GM21723 (cell line): Measurements from ENCODE around the gene ATP6V0E1.
"Not testable (repeated sequence)": the region's sequence is repeated elsewhere in the genome, so short reads cannot be mapped to it uniquely, and the experiment has no call there.

ENCODE experiments used
- ATAC-seq: cut with Tn5 transposase; IDR thresholded peaks from one replicate; pipeline ENCODE4 v1.9.1; 2021; ENCODE audit warnings: mild to moderate bottlenecking, moderate library complexity; ENCODE audit not compliant: unreplicated experiment

Gene ATP6V0E1

DNA sequence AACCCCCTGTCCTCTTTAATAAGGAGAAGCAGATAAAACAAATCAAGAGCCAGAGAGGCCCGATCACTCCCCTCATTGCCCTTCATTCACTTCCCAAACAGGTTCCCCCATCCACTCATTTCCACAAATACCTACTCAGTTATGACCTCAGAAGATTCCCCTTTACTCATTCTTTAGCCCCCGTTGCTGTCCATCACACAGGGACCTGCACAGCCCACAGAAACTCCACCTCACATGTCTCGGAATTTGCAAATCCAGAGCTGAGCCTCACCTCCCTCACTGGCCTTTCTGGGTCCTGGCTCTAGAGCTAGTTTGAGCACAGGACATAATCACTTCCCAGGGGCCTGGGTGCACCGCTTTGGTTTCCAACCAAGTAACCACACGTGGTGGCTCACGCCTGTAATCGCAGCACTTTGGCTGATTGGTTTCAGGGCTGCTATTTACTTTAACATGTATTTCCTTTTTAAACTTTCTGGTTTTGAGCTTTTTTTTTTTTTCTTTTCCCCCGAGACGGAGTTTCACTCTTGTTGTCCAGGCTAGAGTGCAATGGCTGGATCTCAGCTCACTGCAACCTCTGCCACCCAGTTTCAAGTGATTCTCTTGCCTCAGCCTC, 17.8 kb downstream of the ATP6V0E1 start:
- peak; percentile 69 for ATAC-seq

DNA sequence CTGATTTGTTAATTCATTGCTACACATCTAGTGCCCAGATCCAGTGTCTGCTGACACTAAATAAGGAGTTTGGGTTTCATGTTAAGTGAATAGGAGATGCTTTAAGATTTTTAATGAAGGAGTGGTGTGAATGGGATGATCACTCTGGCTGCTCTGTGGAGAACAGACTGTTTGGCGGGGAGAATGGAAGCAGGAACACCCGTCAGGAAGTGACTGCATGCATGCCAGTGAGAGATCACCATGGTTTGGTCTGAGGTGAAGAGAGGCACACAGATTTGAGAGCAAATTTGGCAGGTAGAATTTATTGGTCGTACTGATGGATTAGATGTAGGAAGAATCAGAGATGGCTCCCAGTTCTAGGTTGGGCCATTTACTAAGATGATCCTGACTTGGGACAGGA, 19.8 kb downstream of the ATP6V0E1 start:
- ATAC-seq = no peak

DNA sequence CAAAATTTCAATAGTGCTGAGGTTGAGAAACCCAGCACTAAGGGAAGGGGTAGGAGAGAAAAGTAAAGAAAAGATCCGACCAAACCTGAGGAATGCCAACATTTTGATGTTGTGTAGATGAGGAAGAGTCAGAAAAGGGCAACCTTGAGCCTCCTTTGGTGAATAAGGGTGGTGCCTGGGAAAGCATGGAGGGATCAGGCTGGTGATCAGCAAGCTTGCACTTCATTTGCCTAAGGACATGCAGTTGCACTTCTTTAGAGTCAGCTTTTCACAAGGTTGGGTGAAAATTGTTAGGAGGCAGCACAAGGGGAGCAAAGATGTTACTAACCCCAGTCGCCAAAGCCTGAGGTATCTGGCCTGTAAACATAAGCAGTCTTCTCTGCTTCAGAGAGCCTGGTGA, 20.4 kb downstream of the ATP6V0E1 start:
- no peak for ATAC-seq

DNA sequence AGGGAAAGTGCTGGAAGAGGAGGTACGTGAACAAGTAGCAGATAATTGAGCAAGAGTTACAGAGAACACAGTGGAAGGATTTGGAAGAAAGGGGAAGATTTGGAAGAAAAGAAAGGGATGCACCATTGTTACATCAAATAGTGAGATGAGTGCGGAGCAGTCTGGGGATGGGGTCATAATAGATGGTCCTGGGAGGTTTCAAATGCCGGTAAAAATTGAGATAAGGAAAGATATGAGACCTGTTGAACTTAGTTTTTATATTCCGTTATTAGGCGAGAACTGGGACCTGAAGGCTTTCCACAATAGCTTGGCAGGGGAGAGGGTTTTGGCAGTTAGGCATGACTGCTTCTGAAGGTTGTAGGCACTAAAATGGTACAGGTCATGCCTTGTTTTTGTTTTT, 20.9 kb downstream of the ATP6V0E1 start:
- no peak for ATAC-seq

DNA sequence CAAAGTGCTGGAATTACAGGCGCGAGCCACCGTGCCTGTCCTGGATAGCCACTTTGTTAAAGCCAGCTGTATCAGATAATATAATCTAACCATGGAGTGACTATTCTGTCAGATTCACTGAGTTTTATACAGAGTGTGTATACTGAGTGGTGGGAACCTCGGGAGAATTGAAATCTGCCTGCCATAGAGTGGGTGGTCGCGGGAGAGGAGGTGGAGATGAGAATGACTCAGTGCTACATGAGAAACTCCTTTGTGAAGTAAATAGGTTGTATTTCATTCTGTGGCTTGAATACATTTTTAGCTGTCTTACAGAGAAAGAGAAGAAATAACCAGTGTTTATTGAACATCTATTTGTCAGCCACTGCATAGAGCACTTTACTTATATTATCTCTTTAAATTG, 26.4 kb downstream of the ATP6V0E1 start:
- ATAC-seq = no peak

DNA sequence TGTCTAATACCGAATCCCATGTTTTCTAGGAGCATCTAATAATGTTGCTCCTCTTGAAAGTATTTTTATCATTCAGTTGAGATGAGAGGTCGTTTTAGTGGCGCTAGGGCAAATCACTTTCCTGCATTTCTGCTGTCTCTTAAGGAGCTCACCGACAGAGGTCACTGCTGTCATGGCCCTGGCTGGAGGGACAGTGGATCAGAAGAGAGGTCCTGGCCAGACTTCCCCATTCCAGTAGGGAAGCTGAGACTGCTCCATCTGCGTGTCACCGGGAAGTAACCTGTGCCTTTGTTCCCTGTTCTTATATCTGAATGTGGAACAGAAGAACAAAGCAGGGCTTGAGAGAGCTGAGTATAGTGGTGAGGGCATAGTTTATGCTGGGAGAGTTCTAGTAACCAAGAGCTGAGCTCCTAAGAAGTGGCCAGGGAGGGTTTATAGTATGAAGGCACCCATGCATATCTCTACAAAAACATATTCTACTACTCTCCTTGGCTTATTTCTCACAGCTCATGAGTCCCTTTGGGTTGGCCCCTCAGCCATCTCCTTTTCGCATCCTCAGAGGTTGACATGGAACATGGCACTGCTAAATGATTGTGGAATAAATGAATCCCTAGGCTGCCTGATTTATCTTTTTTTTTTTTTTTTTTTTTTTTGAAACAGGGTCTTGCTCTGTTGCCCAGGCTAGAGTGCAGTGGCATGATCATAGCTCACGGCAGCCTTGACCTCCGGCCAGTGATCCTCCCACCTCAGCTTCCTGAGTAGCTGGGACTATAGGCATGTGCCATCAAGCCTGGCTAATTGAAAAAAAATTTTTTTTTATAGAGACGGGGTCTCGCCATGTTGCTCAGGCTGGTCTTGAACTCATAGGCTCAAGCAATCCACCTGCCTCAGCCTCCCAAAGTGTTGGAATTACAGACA, 27.2 kb downstream of the ATP6V0E1 start:
- no peak for ATAC-seq

DNA sequence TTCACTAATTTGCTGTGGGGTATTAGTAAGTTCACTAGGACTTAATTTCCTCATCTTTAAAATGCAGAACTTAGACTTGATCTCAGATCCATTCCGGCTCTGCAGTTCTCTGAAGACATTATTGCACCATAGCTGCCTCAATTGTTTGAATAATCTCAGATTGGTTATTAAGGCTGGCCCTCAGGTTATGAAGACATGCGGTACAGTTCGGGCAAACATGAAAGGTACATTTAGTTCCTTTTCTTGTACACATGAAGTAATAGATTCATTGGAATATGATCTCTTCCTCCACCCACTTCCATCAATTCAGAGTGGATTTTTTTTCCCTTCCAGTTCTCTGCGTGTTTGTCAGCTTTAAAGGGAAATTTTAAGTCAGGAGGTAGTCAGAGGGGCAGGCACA, 28.0 kb downstream of the ATP6V0E1 start:
- ATAC-seq = no peak

DNA sequence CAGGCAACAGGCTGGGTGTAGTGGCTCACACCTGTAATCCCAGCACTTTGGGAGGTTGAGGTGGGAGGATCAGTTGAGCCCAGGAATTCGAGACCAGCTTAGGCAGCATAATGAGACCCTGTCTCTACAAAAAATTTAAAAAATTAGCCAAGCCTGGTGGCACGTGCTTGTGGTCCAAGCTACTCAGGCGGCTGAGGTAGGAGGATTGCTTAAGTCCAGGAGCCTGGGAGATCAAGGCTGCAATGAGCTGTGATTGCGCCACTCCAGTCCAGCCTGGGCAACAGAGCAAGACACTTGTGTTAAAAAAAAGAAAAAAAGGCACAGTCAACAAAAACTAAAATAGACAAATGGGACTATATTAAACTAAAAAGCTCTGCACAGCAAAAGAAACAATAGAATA, 29.3 kb downstream of the ATP6V0E1 start:
- no peak for ATAC-seq

DNA sequence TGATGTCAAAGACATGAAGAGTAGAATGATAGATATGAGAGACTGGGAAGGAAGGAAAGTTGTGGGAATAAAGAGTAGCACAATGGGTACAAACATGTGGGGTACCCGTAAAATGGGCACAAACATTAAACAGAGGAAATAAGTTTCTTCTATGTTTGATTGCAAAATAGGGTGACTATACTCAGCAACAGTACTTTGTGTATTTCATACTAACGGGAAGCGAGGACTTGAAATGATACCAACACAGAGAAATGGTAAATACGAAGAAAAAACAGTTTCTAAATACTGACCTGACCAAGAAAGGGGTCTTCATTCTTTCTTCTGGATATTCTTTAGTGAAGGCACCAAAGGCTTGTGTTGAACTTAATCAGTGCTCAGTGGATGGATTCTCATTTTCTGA, 31.1 kb downstream of the ATP6V0E1 start:
- ATAC-seq = no peak

DNA sequence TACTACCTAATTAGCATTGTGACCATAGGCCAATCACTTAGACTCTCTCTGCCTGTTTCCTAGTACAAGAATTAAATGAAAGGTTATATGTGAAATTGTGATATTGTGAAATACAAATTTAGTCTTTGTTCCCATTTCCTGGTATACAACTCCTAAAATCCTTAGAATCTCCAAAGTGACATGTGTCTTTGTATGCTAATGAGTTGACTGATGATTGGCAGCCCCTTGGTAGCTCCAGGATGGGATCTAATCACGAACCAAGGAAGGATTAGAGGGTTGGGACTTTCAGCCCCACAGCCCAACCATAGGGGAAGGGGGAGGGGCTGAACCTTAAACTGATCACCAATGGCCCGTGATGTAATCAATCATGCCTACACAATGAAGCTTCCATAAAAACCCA, 31.6 kb downstream of the ATP6V0E1 start:
- no peak for ATAC-seq

DNA sequence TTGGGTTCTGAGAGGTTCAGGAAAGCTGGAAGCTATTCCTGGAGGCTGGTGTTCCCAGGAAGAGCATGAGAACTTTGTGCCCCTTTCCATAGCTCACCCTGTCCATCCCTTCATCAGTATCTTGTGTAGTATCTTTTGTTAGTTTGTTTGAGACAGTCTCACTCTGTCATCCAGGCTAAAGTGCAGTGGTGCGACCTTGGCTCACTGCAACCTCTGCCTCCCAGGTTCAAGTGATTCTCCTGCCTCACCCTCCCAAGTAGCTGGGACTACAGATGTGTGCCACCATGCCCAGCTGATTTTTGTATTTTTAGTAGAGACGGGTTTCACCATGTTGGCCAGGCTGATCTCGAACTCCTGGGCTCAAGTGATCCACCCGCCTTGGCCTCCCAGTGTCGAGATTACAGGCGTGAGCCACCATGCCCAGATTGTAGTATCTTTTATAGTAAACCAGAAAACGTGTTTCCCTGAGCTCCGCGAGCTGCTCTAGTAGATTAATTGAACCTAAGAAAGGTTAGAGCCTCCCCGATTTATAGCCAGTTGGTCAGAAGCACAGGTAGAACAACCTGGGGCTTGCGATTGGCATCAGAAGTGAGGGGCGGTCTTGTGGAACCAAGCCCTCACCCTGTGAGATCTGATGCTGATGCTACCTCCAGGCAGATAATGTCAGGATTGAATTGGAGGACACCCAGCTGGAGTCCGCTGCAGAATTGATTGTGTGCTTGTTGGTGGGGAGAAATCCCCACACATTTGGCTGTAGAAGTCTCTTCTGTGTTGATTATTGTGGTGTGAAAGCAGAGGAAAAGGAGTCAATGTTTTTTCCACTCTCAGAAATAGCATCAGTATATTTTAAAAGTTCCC, 32.3 kb downstream of the ATP6V0E1 start:
- no peak for ATAC-seq

DNA sequence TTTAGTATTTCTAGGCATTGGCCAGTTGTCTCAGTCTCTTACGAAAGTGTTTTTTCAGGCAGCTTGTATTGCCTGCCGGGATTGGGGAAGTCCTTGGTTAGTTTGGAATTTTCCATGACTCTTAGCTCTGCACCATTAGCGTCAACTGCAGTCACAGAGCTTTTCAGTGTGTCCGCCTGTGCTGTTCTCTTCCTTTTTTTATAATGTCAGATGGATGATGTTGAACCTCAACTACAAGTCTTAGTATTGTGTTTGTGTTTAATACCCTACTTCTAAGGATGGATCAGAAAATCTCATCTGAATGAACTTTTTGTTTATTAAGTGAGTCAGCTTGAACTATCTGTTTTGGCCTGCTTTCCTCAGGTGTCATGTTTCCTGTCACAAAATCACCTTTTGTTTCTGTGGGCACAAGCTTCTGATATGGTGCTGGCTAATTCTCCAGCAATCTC, 33.1 kb downstream of the ATP6V0E1 start:
- no peak for ATAC-seq

DNA sequence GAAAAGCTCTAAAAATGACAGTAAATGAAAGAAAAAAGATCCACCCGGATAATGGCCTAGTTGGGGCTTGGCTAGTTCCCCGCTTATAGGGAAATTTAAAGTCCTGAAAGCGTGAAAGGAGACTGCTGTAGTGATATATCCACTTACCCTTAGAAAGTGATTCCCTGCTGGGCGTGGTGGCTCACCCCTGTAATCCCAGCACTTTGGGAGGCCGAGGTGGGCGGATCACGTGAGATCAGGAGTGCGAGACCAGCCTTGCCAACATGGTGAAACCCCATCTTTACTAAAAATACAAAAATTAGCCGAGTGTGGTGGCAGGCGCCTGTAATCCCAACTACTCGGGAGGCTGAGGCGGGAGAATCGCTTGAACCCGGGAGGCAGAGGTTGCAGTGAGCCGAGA, 33.5 kb downstream of the ATP6V0E1 start:
- not testable (repeated sequence) for ATAC-seq

DNA sequence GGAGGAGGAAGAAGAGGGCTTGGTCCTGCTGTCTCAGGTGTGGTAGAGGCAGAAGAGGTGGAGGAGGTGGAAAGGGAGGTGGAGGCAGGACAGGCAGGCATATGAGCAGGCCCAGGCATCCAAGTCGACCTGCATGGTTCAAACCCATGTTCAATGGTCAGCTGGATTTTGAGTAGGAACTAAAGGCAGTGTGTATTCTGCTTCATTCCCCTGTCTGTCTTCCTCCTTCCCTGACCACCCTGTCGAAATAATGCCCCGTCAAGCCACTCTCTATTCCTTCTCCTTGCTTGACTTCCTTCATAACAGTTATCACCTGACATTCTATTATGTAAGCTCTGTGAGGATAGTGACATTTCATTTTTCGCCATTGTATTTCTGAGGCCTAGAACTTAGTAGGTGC, 34.8 kb downstream of the ATP6V0E1 start:
- no peak for ATAC-seq

DNA sequence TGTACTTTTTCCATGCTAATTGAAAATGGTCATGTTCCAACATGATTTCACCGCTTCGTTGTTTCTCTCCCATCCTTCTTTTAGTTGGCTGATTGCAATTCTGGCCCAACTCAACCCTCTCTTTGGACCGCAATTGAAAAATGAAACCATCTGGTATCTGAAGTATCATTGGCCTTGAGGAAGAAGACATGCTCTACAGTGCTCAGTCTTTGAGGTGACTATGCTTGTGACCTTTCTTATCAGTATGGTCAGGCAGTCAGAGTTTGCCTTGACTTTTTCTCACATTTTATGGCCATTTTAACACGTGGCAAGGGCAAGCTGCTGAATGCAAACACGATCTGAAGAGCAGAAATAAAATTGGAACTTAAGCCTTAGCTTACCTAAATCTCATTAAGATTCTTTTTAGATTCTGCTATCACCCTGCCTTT, 36.6 kb downstream of the ATP6V0E1 start:
- no peak for ATAC-seq

DNA sequence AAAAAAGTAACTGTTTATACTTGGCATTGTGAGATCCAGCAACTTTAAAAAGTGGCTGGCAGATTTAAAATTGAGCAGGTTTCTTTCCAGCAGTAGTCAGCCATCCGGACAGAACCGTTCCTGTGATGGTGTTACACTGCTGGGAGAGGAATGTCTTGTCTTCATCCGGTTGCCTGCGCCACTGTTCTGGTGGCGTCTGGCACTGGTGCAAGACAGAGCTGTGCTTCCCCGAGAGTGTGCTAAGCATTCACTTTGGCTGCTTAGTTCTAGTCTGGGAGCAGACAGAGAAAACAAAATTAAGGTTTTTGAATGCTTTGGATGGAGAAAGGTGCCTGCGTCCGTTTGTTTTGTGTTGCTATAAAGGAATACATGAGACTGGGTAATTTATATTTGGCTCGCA, 37.1 kb downstream of the ATP6V0E1 start:
- ATAC-seq = no peak

DNA sequence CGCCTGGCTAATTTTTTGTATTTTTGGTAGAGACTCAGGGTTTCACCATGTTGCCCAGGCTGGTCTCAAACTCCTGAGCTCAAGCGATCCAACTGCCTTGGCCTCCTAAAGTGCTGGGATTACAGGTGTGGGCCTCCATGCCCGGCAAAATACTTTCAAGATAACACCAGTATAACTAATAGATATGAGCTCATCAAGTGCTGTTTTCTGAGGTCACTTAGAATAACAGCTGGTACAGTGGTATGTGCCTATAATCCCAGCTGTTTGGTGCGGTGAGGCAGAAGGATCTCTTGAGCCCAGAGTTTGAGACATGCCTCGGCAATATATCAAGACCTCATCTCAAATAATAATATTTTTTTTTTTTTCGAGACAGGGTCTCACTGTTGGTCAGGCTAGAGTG, 42.1 kb downstream of the ATP6V0E1 start:
- no peak for ATAC-seq

DNA sequence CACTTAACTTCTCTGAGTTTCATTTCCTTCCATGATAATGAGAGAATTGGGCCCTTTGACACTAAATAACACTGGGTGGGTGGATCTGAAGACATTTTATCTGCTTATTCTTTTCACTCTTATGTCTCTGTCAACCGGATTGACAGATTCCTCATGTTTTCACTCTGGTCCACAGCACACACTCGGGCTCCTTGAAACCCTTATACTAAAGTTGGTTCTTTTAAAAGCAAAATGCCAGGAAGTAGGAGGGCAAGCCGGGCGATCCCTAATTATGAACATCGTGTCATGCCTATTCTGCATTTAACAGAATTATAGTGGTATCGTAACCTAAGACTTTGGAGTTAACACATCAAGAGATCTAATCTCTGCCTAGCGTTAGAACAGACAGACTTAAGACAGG, 44.3 kb downstream of the ATP6V0E1 start:
- no peak for ATAC-seq

DNA sequence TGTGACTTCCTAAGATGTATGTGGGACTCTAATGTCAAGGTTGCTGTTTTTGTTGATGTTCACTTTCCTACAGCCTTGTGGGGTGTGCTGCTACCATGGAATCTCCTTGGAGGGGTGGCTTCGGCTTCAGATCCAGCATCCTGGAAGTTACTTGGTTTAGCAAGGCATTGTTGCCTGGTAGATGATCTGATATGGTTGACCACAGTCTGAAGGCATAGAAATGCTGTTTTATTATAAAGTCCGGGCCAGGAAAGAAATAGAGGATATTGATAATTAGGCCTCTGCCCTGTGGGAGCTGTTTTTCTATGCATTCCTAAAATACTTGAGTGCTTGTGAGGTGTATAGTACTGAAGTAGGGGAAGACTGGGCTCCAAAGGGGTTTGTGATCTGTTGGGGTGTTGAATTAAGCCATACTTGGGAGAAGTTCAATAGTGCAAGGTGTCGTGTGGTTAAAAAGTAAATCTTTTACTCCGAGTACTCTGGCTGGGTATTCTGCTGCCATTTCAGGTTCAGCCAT, 45.3 kb downstream of the ATP6V0E1 start:
- no peak for ATAC-seq

DNA sequence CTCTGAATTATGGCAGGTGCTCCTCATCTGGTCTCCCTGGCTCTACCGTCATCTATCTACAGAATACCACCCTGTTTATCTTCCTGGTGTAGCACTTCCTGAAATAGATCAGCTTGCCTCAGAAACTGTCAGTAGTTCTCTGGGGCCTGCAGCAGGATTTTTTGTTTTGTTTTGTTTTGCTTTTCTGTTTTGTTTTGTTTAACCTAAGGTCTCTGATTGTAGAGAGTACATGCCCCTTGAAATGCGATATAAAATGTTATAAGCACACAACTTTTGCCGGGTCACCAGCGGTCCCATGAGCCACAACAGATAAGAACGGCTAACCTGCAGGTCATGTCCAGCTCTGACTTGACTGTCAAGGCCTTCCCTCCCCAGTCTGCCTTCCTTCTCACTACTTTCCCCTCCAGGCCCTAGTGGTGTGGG, 45.9 kb downstream of the ATP6V0E1 start:
- ATAC-seq = peak; percentile 52

DNA sequence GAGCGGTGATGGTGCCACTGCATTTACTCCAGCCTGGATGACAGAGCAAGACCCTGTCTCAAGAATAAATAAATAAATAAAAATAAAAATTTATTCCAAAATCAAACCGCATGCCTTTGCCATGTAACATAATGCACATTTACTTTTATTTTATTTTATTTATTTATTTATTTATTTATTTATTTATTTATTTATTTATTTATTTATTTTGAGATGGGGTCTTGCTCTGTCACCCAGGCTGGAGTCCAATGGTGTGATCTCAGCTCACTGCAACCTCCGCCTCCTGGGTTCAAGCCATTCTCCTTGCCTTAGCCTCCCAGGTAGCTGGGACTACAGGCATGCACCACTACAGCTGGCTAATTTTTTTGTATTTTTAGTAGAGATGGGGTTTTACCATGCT, 48.5 kb downstream of the ATP6V0E1 start:
- not testable (repeated sequence) for ATAC-seq
